SK-N-SH (cell line): ENCODE measurements around the gene REX1BD.

Source experiments
- CTCF ChIP-seq: fragments of 200-600 bp; sonication (generic); IDR thresholded peaks from 2 replicates; pipeline ENCODE4 v1.6.1; 2017; ENCODE audit warnings: antibody characterized with exemption, mild to moderate bottlenecking, moderate library complexity
- FOXM1 ChIP-seq: IDR thresholded peaks from 2 replicates; pipeline ENCODE4 v1.4.0; 2012; ENCODE audit warnings: low read depth, mild to moderate bottlenecking
- GABPA ChIP-seq: IDR thresholded peaks from 2 replicates; pipeline ENCODE4 v1.4.0; 2012; ENCODE audit warnings: low read depth, mild to moderate bottlenecking
- JUND ChIP-seq: IDR thresholded peaks from 2 replicates; pipeline ENCODE4 v1.4.0; 2012
- RAD21 ChIP-seq: IDR thresholded peaks from 2 replicates; pipeline ENCODE4 v1.6.1; 2012; ENCODE audit warnings: mild to moderate bottlenecking, low read length
- REST ChIP-seq: IDR thresholded peaks from 2 replicates; pipeline ENCODE4 v1.6.1; 2012; ENCODE audit warnings: mild to moderate bottlenecking, low read depth, low read length, moderate library complexity
- TAF1 ChIP-seq: IDR thresholded peaks from 2 replicates; pipeline ENCODE4 v1.6.1; 2012; ENCODE audit warnings: low read depth, mild to moderate bottlenecking, low read length, moderate library complexity, borderline replicate concordance
- TEAD4 ChIP-seq: IDR thresholded peaks from 2 replicates; pipeline ENCODE4 v1.4.0; 2012; ENCODE audit warnings: mild to moderate bottlenecking, borderline replicate concordance; ENCODE audit not compliant: insufficient read depth
- USF1 ChIP-seq: IDR thresholded peaks from 2 replicates; pipeline ENCODE4 v1.4.0; 2012; ENCODE audit warnings: low read depth, borderline replicate concordance
- YY1 ChIP-seq: IDR thresholded peaks from 2 replicates; pipeline ENCODE4 v1.4.0; 2012; ENCODE audit warnings: low read depth, mild to moderate bottlenecking
- ZBTB33 ChIP-seq: IDR thresholded peaks from 2 replicates; pipeline ENCODE4 v1.4.0; 2012; ENCODE audit warnings: low read depth, borderline replicate concordance

- TF ChIP-seq TAF1 = no peak
- TF ChIP-seq FOXM1 = no peak
- no peak for TF ChIP-seq USF1
- TF ChIP-seq REST = no peak
- no peak for TF ChIP-seq GABPA
- no peak for TF ChIP-seq RAD21
- no peak for TF ChIP-seq CTCF
- TF ChIP-seq TEAD4 = no peak
- no peak for TF ChIP-seq ZBTB33
- no peak for TF ChIP-seq JUND
- TF ChIP-seq YY1 = no peak
Observed at GRCh38 chr19:18626906-18627305, 38.3 kb downstream of the REX1BD start.
